Neuronal stem cell (in vitro differentiated cells): ENCODE results near the gene SERPINB6.

Source experiments
- DNase-seq: peaks from one replicate; pipeline ENCODE4 v3.0.0-alpha.2; 2013; ENCODE audit warnings: low spot score
- H2AFZ ChIP-seq: one replicate; pipeline ENCODE4 v1.6.1; 2013; ENCODE audit warnings: mild to moderate bottlenecking, low read length, inconsistent platforms
- H2AK5ac ChIP-seq: 2 replicates; pipeline ENCODE4 v1.6.1; 2013; ENCODE audit warnings: low read depth, mild to moderate bottlenecking, inconsistent platforms, low read length, moderate library complexity, mixed read lengths
- H2BK120ac ChIP-seq: 2 replicates; pipeline ENCODE4 v1.6.1; 2013; ENCODE audit warnings: low read depth, mild to moderate bottlenecking, inconsistent platforms, low read length, moderate library complexity, mixed read lengths
- H2BK12ac ChIP-seq: one replicate; pipeline ENCODE4 v1.6.1; 2013; ENCODE audit warnings: low read length, inconsistent platforms
- H2BK15ac ChIP-seq: 2 replicates; pipeline ENCODE4 v1.6.1; 2013; ENCODE audit warnings: mild to moderate bottlenecking, low read length, inconsistent platforms, mixed read lengths
- H2BK5ac ChIP-seq: one replicate; pipeline ENCODE4 v1.6.1; 2013; ENCODE audit warnings: inconsistent platforms, mild to moderate bottlenecking, low read length, moderate library complexity
- H3K14ac ChIP-seq: one replicate; pipeline ENCODE4 v1.6.1; 2013; ENCODE audit warnings: low read length, inconsistent platforms
- H3K18ac ChIP-seq: 2 replicates; pipeline ENCODE4 v1.6.1; 2013; ENCODE audit warnings: low read length, inconsistent platforms
- H3K23ac ChIP-seq: 2 replicates; pipeline ENCODE4 v1.6.1; 2013; ENCODE audit warnings: low read depth, mild to moderate bottlenecking, mixed read lengths, low read length, inconsistent platforms; ENCODE audit not compliant: poor library complexity
- H3K27ac ChIP-seq: replicated peaks from 3 replicates; pipeline ENCODE4 v1.5.1; 2013; ENCODE audit warnings: low read length, inconsistent platforms
- H3K27me3 ChIP-seq, 3 experiments: 2 replicates each; pipeline ENCODE4 v1.6.1; 2013; ENCODE audit warnings: low read length in 3 of 3, mild to moderate bottlenecking in 2 of 3, inconsistent platforms in 1 of 3, low read depth in 1 of 3, mixed read lengths in 1 of 3, moderate library complexity in 1 of 3; ENCODE audit not compliant: control insufficient read depth in 3 of 3, insufficient read depth in 3 of 3
- H3K36me3 ChIP-seq, 2 donors: replicated peaks in 1 of 2; 2 replicates each; pipeline ENCODE4 v1.6.1; 2013; ENCODE audit warnings: low read length in 2 of 2; ENCODE audit not compliant: control insufficient read depth in 2 of 2, insufficient read depth in 2 of 2
- H3K4ac ChIP-seq: 2 replicates; pipeline ENCODE4 v1.6.1; 2013; ENCODE audit warnings: inconsistent platforms, mild to moderate bottlenecking, low read length, moderate library complexity
- H3K4me1 ChIP-seq, 2 donors: 1 replicate in 1 of 2; 2 replicates in 1 of 2; pipeline ENCODE4 v1.6.1; 2013; ENCODE audit warnings: low read length in 2 of 2, low read depth in 1 of 2; ENCODE audit not compliant: control insufficient read depth in 2 of 2, insufficient read depth in 1 of 2
- H3K4me2 ChIP-seq: one replicate; pipeline ENCODE4 v1.6.1; 2013; ENCODE audit warnings: mild to moderate bottlenecking, low read length, inconsistent platforms; ENCODE audit not compliant: insufficient read depth, poor library complexity, severe bottlenecking
- H3K4me3 ChIP-seq, 2 donors: 2 replicates each; pipeline ENCODE4 v1.5.1; 2013; ENCODE audit warnings: low read length in 2 of 2, mild to moderate bottlenecking in 2 of 2, inconsistent platforms in 1 of 2, moderate library complexity in 1 of 2
- H3K79me1 ChIP-seq: one replicate; pipeline ENCODE4 v1.6.1; 2013; ENCODE audit warnings: low read depth, mild to moderate bottlenecking, inconsistent platforms, low read length, moderate library complexity
- H3K9ac ChIP-seq: one replicate; pipeline ENCODE4 v1.6.1; 2013; ENCODE audit warnings: mild to moderate bottlenecking, low read depth, low read length, inconsistent platforms; ENCODE audit not compliant: poor library complexity
- H3K9me3 ChIP-seq, 2 donors: replicated peaks in 1 of 2; 2 replicates each; pipeline versions ENCODE3 to v1.6.1; 2013; ENCODE audit warnings: low read length in 2 of 2, mild to moderate bottlenecking in 2 of 2, inconsistent platforms in 1 of 2, low read depth in 1 of 2, mixed read lengths in 1 of 2, moderate library complexity in 1 of 2; ENCODE audit not compliant: control insufficient read depth in 2 of 2, insufficient read depth in 1 of 2
- H4K8ac ChIP-seq: one replicate; pipeline ENCODE4 v1.6.1; 2013; ENCODE audit warnings: low read depth, mild to moderate bottlenecking, inconsistent platforms, low read length, moderate library complexity
- H4K91ac ChIP-seq: one replicate; pipeline ENCODE4 v1.6.1; 2013; ENCODE audit warnings: low read length, low read depth, mild to moderate bottlenecking, inconsistent platforms; ENCODE audit not compliant: poor library complexity
- WGBS, 2 donors: extraction: QIAGEN DNeasy Blood & Tissue Kit; methylation state at CpG; one replicate each; pipeline ENCODE4 v1.1.7; 2013; ENCODE audit warnings: missing lambda C conversion rate in 2 of 2, mixed read lengths in 1 of 2; ENCODE audit not compliant: insufficient read length in 2 of 2, insufficient replicate concordance in 1 of 2; ENCODE audit errors: extremely low coverage in 2 of 2; 5-methylcytosine and 5-hydroxymethylcytosine counted together

SERPINB6 gene

DNA sequence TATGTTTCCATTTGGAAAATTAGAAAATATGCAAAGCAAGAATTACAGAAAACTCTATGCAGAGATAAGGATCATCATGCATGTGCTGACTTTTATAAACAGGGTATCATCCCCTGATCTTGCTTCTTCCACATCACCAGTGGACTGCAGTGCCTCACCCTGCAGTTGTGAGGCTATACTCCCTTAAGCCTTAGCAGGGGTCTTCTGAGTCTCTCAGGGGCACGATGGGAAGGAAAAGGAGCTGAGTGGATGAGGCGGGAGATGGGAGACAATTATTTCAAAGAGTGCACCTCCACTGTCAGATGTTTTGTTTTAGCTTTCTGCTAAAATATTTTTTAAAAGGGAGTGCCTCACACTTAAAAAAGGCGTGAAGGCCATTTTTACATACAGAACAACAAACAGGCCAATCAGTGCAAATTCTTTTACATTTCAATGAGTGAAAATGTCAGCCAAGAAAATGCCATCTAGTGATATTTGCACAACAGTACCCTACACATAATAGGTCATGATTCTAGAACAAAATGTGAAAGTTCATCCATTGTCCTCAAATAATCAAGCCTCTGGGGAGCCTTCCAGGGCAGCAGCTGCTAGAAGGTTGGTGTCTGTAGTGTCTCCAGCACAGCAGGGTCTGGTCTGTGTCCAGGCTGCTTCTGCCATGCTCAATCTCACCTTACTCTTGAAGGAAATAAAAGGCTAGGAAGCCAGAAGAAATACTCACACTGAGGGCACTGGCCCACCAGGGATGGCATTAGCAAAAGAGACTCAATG is 55.0 kb downstream of the SERPINB6 start:
- H3K4me1 ChIP-seq, result peaks cover 0 to 4% of the 10 kb centered on the region in 2 donors
- no peak overlapping the region for H2BK15ac ChIP-seq
- no peak overlapping the region for H3K9ac ChIP-seq
- no CpG with 5 or more reads among the region's 3 CpGs for WGBS, 2 donors
- no peak overlapping the region for H2AK5ac ChIP-seq
- no peak overlapping the region for H3K4ac ChIP-seq
- no peak overlapping the region for H2BK12ac ChIP-seq
- H4K8ac ChIP-seq, result no peak overlapping the region
- H3K14ac ChIP-seq, result no peak overlapping the region
- no peak overlapping the region for H3K23ac ChIP-seq
- no peak overlapping the region for H3K27ac ChIP-seq
- no peaks in the 10 kb centered on the region for H3K36me3 ChIP-seq
- no peak overlapping the region for H4K91ac ChIP-seq
- DNase-seq, result no peak
- peaks cover 0 to 11% (median 0%) of the 10 kb centered on the region in 3 experiments for H3K27me3 ChIP-seq
- no peak overlapping the region for H3K4me3 ChIP-seq
- no peak overlapping the region for H2BK5ac ChIP-seq
- no peak overlapping the region for H3K18ac ChIP-seq
- H3K79me1 ChIP-seq, result no peaks in the 10 kb centered on the region
- H3K9me3 ChIP-seq, result no peaks in the 10 kb centered on the region
- no peak overlapping the region for H2AFZ ChIP-seq
- no peak overlapping the region for H2BK120ac ChIP-seq
- no peak overlapping the region for H3K4me2 ChIP-seq

DNA sequence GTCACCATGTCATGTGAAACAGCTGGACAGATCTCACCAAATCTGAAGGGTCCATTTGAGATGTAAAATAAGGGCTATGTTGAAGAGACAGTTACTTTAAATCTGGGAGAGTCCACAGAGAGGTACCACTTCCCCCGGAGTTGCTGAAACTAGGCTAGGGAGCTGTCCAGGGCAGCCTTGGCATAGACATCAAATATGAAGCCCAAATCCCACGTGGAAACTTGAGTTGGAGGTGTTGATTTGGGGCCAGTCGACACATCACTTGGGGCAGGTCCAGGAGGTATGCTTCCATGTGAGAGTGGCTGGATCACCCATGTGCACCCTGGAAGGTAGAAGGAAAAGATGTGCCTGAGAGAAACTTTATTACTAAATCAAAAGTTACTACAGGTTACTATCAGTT is 56.2 kb downstream of the SERPINB6 start:
- Histone ChIP-seq H3K9me3 (no peaks in the 10 kb centered on the region), H3K4me3 (no peak overlapping the region), H3K23ac (no peak overlapping the region), H2BK15ac (no peak overlapping the region), H3K36me3 (no peaks in the 10 kb centered on the region), H3K9ac (no peak overlapping the region), H2BK12ac (no peak overlapping the region), H3K14ac (no peak overlapping the region), H3K79me1 (no peaks in the 10 kb centered on the region), H3K4ac (no peak overlapping the region), H3K4me1 (peaks cover 0 to 4% of the 10 kb centered on the region in 2 donors), H4K8ac (no peak overlapping the region), H2BK120ac (no peak overlapping the region), H3K4me2 (no peak overlapping the region), H2BK5ac (no peak overlapping the region), H3K27ac (no peak overlapping the region), H3K27me3 (peaks cover 0 to 11% (median 0%) of the 10 kb centered on the region in 3 experiments), H2AFZ (no peak overlapping the region), H3K18ac (no peak overlapping the region), H4K91ac (no peak overlapping the region), H2AK5ac (no peak overlapping the region)
- DNase-seq, result no peak
- WGBS, 2 donors, result no CpG with 5 or more reads among the region's 3 CpGs

DNA sequence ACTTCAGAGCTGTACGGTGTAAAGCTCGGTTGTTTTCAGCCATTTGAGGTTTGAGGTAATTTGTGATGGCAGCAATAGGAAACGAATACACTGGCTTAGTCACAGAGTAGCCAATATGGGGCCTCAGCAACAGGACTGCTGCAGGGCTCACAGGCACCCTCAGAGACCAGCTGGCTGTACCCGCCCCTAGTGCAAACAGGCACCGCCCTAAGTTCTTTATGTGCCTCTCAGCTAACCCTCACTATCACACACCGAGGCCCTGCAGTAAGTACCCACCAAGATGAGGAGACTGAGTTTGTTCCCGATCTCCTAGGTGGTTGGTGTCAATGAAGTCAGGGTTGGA is 57.1 kb downstream of the SERPINB6 start:
- H3K27ac ChIP-seq, result no peak overlapping the region
- WGBS, 2 donors, result no CpG with 5 or more reads among the region's 7 CpGs
- peaks cover 0 to 11% (median 0%) of the 10 kb centered on the region in 3 experiments for H3K27me3 ChIP-seq
- H2BK5ac ChIP-seq, result no peak overlapping the region
- H2BK12ac ChIP-seq, result no peak overlapping the region
- no peak overlapping the region for H3K9ac ChIP-seq
- DNase-seq, result no peak
- H2BK120ac ChIP-seq, result no peak overlapping the region
- no peak overlapping the region for H4K91ac ChIP-seq
- no peaks in the 10 kb centered on the region for H3K36me3 ChIP-seq
- H2AK5ac ChIP-seq, result no peak overlapping the region
- H2BK15ac ChIP-seq, result no peak overlapping the region
- H3K4me1 ChIP-seq, result peaks cover 3 to 8% of the 10 kb centered on the region in 2 donors
- no peak overlapping the region for H3K14ac ChIP-seq
- no peak overlapping the region for H3K4me3 ChIP-seq
- H3K79me1 ChIP-seq, result no peaks in the 10 kb centered on the region
- no peak overlapping the region for H3K23ac ChIP-seq
- H2AFZ ChIP-seq, result no peak overlapping the region
- no peak overlapping the region for H3K4me2 ChIP-seq
- H3K4ac ChIP-seq, result no peak overlapping the region
- H4K8ac ChIP-seq, result no peak overlapping the region
- H3K9me3 ChIP-seq, result no peaks in the 10 kb centered on the region
- H3K18ac ChIP-seq, result no peak overlapping the region

DNA sequence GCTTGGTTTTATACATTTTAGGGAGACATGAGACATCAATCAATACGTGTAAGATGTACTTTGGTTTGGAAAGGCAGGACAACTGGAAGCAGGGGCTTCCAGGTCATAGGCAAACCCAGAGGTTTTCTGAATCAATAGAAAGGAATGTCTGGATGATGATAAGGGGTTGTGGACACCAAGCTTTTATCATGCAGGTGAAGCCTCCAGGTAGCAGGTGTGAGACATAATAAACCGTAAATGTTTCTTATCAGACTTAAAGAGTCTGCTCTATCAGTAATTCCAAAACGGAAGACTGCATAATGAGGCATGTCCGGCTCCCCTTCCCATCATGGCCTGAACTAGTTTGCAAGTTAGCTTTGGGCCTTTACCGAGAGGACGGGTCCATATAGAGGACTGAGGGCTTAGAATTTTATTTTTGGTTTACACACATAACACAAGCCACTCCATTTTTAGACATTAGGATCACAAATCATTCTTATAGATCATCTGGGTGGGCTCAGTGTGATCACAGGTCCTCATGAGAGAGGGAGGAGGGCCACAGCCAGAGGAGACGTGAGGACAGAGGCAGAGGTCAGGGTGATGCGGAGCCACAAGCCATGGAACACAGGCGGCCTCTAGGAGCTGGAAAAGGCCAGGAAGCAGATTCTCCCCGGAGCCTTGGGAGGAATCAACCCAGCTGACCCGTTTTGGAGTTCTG is 57.6 kb downstream of the SERPINB6 start:
- Histone ChIP-seq H3K23ac (no peak overlapping the region), H3K36me3 (no peaks in the 10 kb centered on the region), H3K9me3 (no peaks in the 10 kb centered on the region), H2BK5ac (no peak overlapping the region), H3K4ac (no peak overlapping the region), H3K4me1 (peaks cover 6 to 12% of the 10 kb centered on the region in 2 donors), H2AFZ (no peak overlapping the region), H3K79me1 (no peaks in the 10 kb centered on the region), H3K9ac (no peak overlapping the region), H3K27me3 (peaks cover 0 to 11% (median 0%) of the 10 kb centered on the region in 3 experiments), H3K27ac (no peak overlapping the region), H3K18ac (no peak overlapping the region), H3K14ac (no peak overlapping the region), H4K91ac (no peak overlapping the region), H4K8ac (no peak overlapping the region), H3K4me3 (no peak overlapping the region), H2BK12ac (no peak overlapping the region), H3K4me2 (no peak overlapping the region), H2BK120ac (no peak overlapping the region), H2AK5ac (no peak overlapping the region), H2BK15ac (no peak overlapping the region)
- no peak for DNase-seq
- no CpG with 5 or more reads among the region's 11 CpGs for WGBS, 2 donors
